Measurements from ENCODE around the gene DHRSX.

GRCh38 chrX:2427737-2428136 lies 73.0 kb downstream of the DHRSX start:
- TF ChIP-seq CTCF (IDR thresholded peaks at IDR 0.05; ENCODE audit: insufficient read depth, low read depth, low read length) (no peak), EZH2 (IDR thresholded peaks at IDR 0.05; ENCODE audit: insufficient read depth, low read length) (no peak)
